Measurements from ENCODE around the gene MRGPRG.

Gene MRGPRG

GRCh38 chr11:3234846-3235245 is 16.2 kb upstream of the MRGPRG start:
- TF ChIP-seq CTCF (IDR thresholded peaks at IDR 0.05; ENCODE audit: borderline replicate concordance, control extremely low read depth, extremely low read depth, insufficient read depth, missing control alignments) = no peak
- DNase-seq (ENCODE audit: low spot score) = no peak
- in situ Hi-C loops (cut with MboI; ENCODE audit: low sequenced_read_pairs, unreplicated experiment) = loop anchor here (25.0 kb wide), 1 partner anchor 152 kb away; the partner anchor contains the start of gene ZNF195

- no peak for TF ChIP-seq CTCF (IDR thresholded peaks at IDR 0.05; ENCODE audit: borderline replicate concordance, control extremely low read depth, extremely low read depth, insufficient read depth, missing control alignments)
- DNase-seq (ENCODE audit: low spot score) = no peak
- in situ Hi-C loops (cut with MboI; ENCODE audit: low sequenced_read_pairs, unreplicated experiment) = loop anchor here (25.0 kb wide), 1 partner anchor 154 kb away; the partner anchor contains the start of gene ZNF195
Observed at GRCh38 chr11:3232956-3233355, 14.3 kb upstream of the MRGPRG start.

- no peak for TF ChIP-seq CTCF (IDR thresholded peaks at IDR 0.05; ENCODE audit: borderline replicate concordance, control extremely low read depth, extremely low read depth, insufficient read depth, missing control alignments)
- no peak for DNase-seq (ENCODE audit: low spot score)
- in situ Hi-C loops (cut with MboI; ENCODE audit: low sequenced_read_pairs, unreplicated experiment) = loop anchor here (25.0 kb wide), 1 partner anchor 155 kb away; the partner anchor contains the start of gene ZNF195
Observed at GRCh38 chr11:3231851-3232744, 13.5 kb upstream of the MRGPRG start, which contains the start of gene MRGPRE. TSS of gene MRGPRE (minus strand) at chr11:3232417. CDS start at chr11:3228799, 3,618 bp downstream.

- TF ChIP-seq CTCF (IDR thresholded peaks at IDR 0.05; ENCODE audit: borderline replicate concordance, control extremely low read depth, extremely low read depth, insufficient read depth, missing control alignments) = no peak
- in situ Hi-C loops (cut with MboI; ENCODE audit: low sequenced_read_pairs, unreplicated experiment) = loop anchor here (25.0 kb wide), 1 partner anchor 156 kb away; the partner anchor contains the start of gene ZNF195
- DNase-seq (ENCODE audit: low spot score) = no peak
Observed at GRCh38 chr11:3231550-3231850, 12.9 kb upstream of the MRGPRG start.

- in situ Hi-C loops (cut with MboI; ENCODE audit: low sequenced_read_pairs, unreplicated experiment) = loop anchor here (25.0 kb wide), 1 partner anchor 156 kb away; the partner anchor contains the start of gene ZNF195
- TF ChIP-seq CTCF (IDR thresholded peaks at IDR 0.05; ENCODE audit: borderline replicate concordance, control extremely low read depth, extremely low read depth, insufficient read depth, missing control alignments) = no peak
- DNase-seq (ENCODE audit: low spot score) = no peak
Observed at GRCh38 chr11:3230636-3231549, 12.3 kb upstream of the MRGPRG start.

Data from GM13976 (cell line).